HG03280 (cell line): Measurements from ENCODE around the gene NCAPD2.

Source experiments
- ATAC-seq: cut with Tn5 transposase; IDR thresholded peaks from one replicate; pipeline ENCODE4 v1.9.1; 2021; ENCODE audit warnings: mild to moderate bottlenecking, moderate library complexity; ENCODE audit not compliant: unreplicated experiment

The NCAPD2 gene

GRCh38 chr12:6493497-6494257, at the start of gene NCAPD2:
Gene NCAPD2 (plus strand): TSS chr12:6494102. CDS start chr12:6495099, 997 bp downstream.
- ATAC-seq: peak; percentile 86

- no peak for ATAC-seq
Measured at GRCh38 chr12:6444704-6445688, 48.9 kb upstream of the NCAPD2 start, which contains the start of gene CD27. Gene CD27 (plus strand): TSS chr12:6444955. CDS start chr12:6445096, 141 bp downstream.

GRCh38 chr12:6450091-6450868, 43.6 kb upstream of the NCAPD2 start:
- ATAC-seq: no peak

- ATAC-seq: no peak
Measured at GRCh38 chr12:6450869-6451347, 43.0 kb upstream of the NCAPD2 start.

GRCh38 chr12:6451348-6452244, 42.3 kb upstream of the NCAPD2 start, which contains the start of gene TAPBPL:
Gene TAPBPL (plus strand): TSS chr12:6452042. CDS start chr12:6452249, 207 bp downstream.
- peak; percentile 65 for ATAC-seq

- peak; percentile 4 for ATAC-seq
Measured at GRCh38 chr12:6452245-6452943, 41.5 kb upstream of the NCAPD2 start.

GRCh38 chr12:6452944-6453630, 40.8 kb upstream of the NCAPD2 start:
- no peak for ATAC-seq

- ATAC-seq: no peak
Measured at GRCh38 chr12:6457220-6457945, 36.5 kb upstream of the NCAPD2 start.

GRCh38 chr12:6458281-6459003, 35.5 kb upstream of the NCAPD2 start:
- no peak for ATAC-seq

- no peak for ATAC-seq
Measured at GRCh38 chr12:6459004-6459337, 34.9 kb upstream of the NCAPD2 start.

- ATAC-seq: no peak
Measured at GRCh38 chr12:6460751-6461371, 33.0 kb upstream of the NCAPD2 start.

GRCh38 chr12:6461401-6462233, 32.3 kb upstream of the NCAPD2 start:
- ATAC-seq: peak; percentile 79

GRCh38 chr12:6462234-6462995, 31.5 kb upstream of the NCAPD2 start:
- no peak for ATAC-seq

GRCh38 chr12:6463216-6463615, 30.7 kb upstream of the NCAPD2 start:
- no peak for ATAC-seq

- ATAC-seq: no peak
Measured at GRCh38 chr12:6463858-6464257, 30.0 kb upstream of the NCAPD2 start.
